GM12801 (cell line): ENCODE results near the gene TLX2.

Source experiments
- CTCF ChIP-seq: IDR thresholded peaks from one replicate; pipeline ENCODE4 v1.5.1; 2011; ENCODE audit warnings: control low read depth; ENCODE audit not compliant: insufficient read length; ENCODE audit errors: extremely low read depth

The TLX2 gene

GRCh38 chr2:74531666-74532065 is 17.4 kb downstream of the TLX2 start:
- no peak for TF ChIP-seq CTCF

- TF ChIP-seq CTCF, result no peak
Observed at GRCh38 chr2:74532222-74532621, 18.0 kb downstream of the TLX2 start.

- TF ChIP-seq CTCF, result no peak
Observed at GRCh38 chr2:74533464-74533863, 19.2 kb downstream of the TLX2 start.

GRCh38 chr2:74534411-74534810 is 20.2 kb downstream of the TLX2 start:
- no peak for TF ChIP-seq CTCF

- TF ChIP-seq CTCF, result no peak
Observed at GRCh38 chr2:74535440-74535965, 21.3 kb downstream of the TLX2 start.

- TF ChIP-seq CTCF, result no peak
Observed at GRCh38 chr2:74536166-74536950, 22.1 kb downstream of the TLX2 start.

- TF ChIP-seq CTCF, result no peak
Observed at GRCh38 chr2:74537140-74537539, 22.9 kb downstream of the TLX2 start.
